GM23338 (cell line): Measurements from ENCODE around the gene CAPZB. TPM values are rescaled to one million over a fixed set of nuclear protein-coding genes. Genes with fewer than 3 reads are reported as not detected.
A peak's percentile ranks its signal among the peaks of the same experiment; 100 is the strongest.

Experiments
- ATAC-seq: fragments of 200-7000 bp; cut with Tn5 transposase; 3 replicates; pipeline ENCODE4 v1.9.1; 2020
- DNase-seq: peaks from one replicate; pipeline ENCODE4 v3.0.0-alpha.2; 2015; ENCODE audit warnings: low spot score
- H2AFZ ChIP-seq: fragments of 200-600 bp; sonication (generic); 2 replicates; pipeline ENCODE4 v1.8.0; 2016; ENCODE audit warnings: antibody characterized with exemption, mild to moderate bottlenecking, moderate library complexity
- H3F3A ChIP-seq: fragments of 200-600 bp; sonication (generic); replicated peaks from 2 replicates; pipeline ENCODE4 v1.8.0; 2017; ENCODE audit warnings: antibody characterized with exemption, mixed run types, low read depth
- H3K27ac ChIP-seq: fragments of 200-600 bp; sonication (generic); 2 replicates; pipeline ENCODE4 v1.6.1; 2016; ENCODE audit warnings: low read depth
- H3K27me3 ChIP-seq: fragments of 200-600 bp; sonication (generic); 2 replicates; pipeline ENCODE4 v1.8.0; 2016; ENCODE audit warnings: mild to moderate bottlenecking, mixed run types, moderate library complexity; ENCODE audit not compliant: insufficient read depth
- H3K36me3 ChIP-seq: fragments of 200-600 bp; sonication (generic); 2 replicates; pipeline ENCODE4 v1.8.0; 2016; ENCODE audit warnings: mild to moderate bottlenecking; ENCODE audit not compliant: insufficient read depth
- H3K4me1 ChIP-seq: fragments of 200-600 bp; sonication (generic); 2 replicates; pipeline ENCODE4 v1.8.0; 2016; ENCODE audit warnings: mild to moderate bottlenecking, moderate library complexity; ENCODE audit not compliant: insufficient read depth
- H3K4me2 ChIP-seq: fragments of 200-600 bp; sonication (generic); 2 replicates; pipeline ENCODE4 v1.7.1; 2017; ENCODE audit warnings: mixed run types
- H3K4me3 ChIP-seq: fragments of 200-600 bp; sonication (generic); 2 replicates; pipeline ENCODE4 v1.6.1; 2016; ENCODE audit warnings: mixed run types
- H3K79me2 ChIP-seq: fragments of 200-600 bp; sonication (generic); replicated peaks from 2 replicates; pipeline ENCODE4 v1.8.0; 2017; ENCODE audit warnings: mild to moderate bottlenecking; ENCODE audit not compliant: insufficient read depth
- H3K9me2 ChIP-seq: fragments of 200-600 bp; sonication (generic); 2 replicates; pipeline ENCODE4 v1.8.0; 2017; ENCODE audit not compliant: insufficient read depth
- H4K20me1 ChIP-seq: fragments of 200-600 bp; sonication (generic); replicated peaks from 2 replicates; pipeline ENCODE4 v1.8.0; 2017; ENCODE audit warnings: mild to moderate bottlenecking; ENCODE audit not compliant: insufficient read depth
- H3K27ac Mint-ChIP-seq: 2 replicates; pipeline ENCODE4 v1.8.0; 2020; ENCODE audit warnings: inconsistent platforms, mild to moderate bottlenecking, moderate library complexity, mixed read lengths
- H3K27me3 Mint-ChIP-seq: 3 replicates; pipeline ENCODE4 v1.8.0; 2022; ENCODE audit warnings: low read depth, mild to moderate bottlenecking, moderate library complexity, mixed read lengths, inconsistent platforms; ENCODE audit not compliant: insufficient read depth, poor library complexity
- H3K36me3 Mint-ChIP-seq: 3 replicates; pipeline ENCODE4 v1.8.0; 2021; ENCODE audit warnings: low read depth, mild to moderate bottlenecking, inconsistent platforms, moderate library complexity, mixed read lengths
- H3K4me1 Mint-ChIP-seq: 3 replicates; pipeline ENCODE4 v1.8.0; 2020; ENCODE audit warnings: mild to moderate bottlenecking, inconsistent platforms, mixed read lengths
- H3K4me3 Mint-ChIP-seq: 3 replicates; pipeline ENCODE4 v1.8.0; 2021; ENCODE audit warnings: moderate library complexity, mild to moderate bottlenecking, inconsistent platforms, mixed read lengths
- H3K9me3 Mint-ChIP-seq: 3 replicates; pipeline ENCODE4 v1.8.0; 2020; ENCODE audit warnings: moderate library complexity, mild to moderate bottlenecking, inconsistent platforms, mixed read lengths
- CREB1 ChIP-seq: fragments of 250-450 bp; sonication (Bioruptor Pico); IDR thresholded peaks from 2 replicates; pipeline ENCODE4 v1.5.0; 2020; ENCODE audit warnings: low read depth, mild to moderate bottlenecking, moderate library complexity
- CTCF ChIP-seq, 2 experiments: fragments of 200-600 bp in 1 of 2; sonication (generic) in 1 of 2; conservative IDR thresholded peaks; 2 replicates each; pipeline versions ENCODE4 v1.5.1 to v1.6.1; 2016 to 2017; ENCODE audit warnings: antibody characterized with exemption in 2 of 2, low read depth in 2 of 2, mild to moderate bottlenecking in 2 of 2, moderate library complexity in 1 of 2
- EZH2 ChIP-seq: fragments of 200-600 bp; sonication (generic); IDR thresholded peaks from one replicate; pipeline ENCODE4 v1.8.0; 2017; ENCODE audit warnings: antibody characterized with exemption, mild to moderate bottlenecking, low read depth; ENCODE audit not compliant: unreplicated experiment
- EZH2phosphoT487 ChIP-seq: fragments of 200-600 bp; sonication (generic); IDR thresholded peaks from one replicate; pipeline ENCODE4 v1.8.1; 2018; ENCODE audit warnings: antibody characterized with exemption; ENCODE audit not compliant: unreplicated experiment
- JUNB ChIP-seq: IDR thresholded peaks from one replicate; pipeline ENCODE4 v1.6.1; 2016; ENCODE audit warnings: antibody characterized with exemption; ENCODE audit not compliant: unreplicated experiment
- POLR2AphosphoS5 ChIP-seq: IDR thresholded peaks from 2 replicates; pipeline ENCODE4 v1.6.1; 2016; ENCODE audit warnings: antibody characterized with exemption, low read depth
- REST ChIP-seq: IDR thresholded peaks from one replicate; pipeline ENCODE4 v1.6.1; 2018; ENCODE audit warnings: antibody characterized with exemption; ENCODE audit not compliant: unreplicated experiment
- STAT1 ChIP-seq: IDR thresholded peaks from one replicate; pipeline ENCODE4 v1.6.1; 2016; ENCODE audit warnings: antibody characterized with exemption; ENCODE audit not compliant: unreplicated experiment
- ZNF114 ChIP-seq: fragments of 250-450 bp; sonication (Bioruptor Pico); IDR thresholded peaks from 2 replicates; pipeline ENCODE4 v1.5.0; 2020; ENCODE audit warnings: mild to moderate bottlenecking, moderate library complexity
- ZNF331 ChIP-seq: fragments of 250-450 bp; sonication (Bioruptor Pico); IDR thresholded peaks from 2 replicates; pipeline ENCODE4 v1.5.0; 2020; ENCODE audit warnings: low read depth, mild to moderate bottlenecking, moderate library complexity
- polyA plus RNA-seq: library from polyadenylated mRNA; unstranded; fragments of >200 nt; fragmentation: Nextera tagmentation; extraction: Ambion mirVana; gene quantifications from 2 replicates; pipeline ENCODE4 v1.2.1, GENCODE V29; 2016
- total RNA-seq: library from RNA; depleted of rRNA; stranded (reverse); fragments of >200 nt; shearing (Covaris generic); gene quantifications from 2 replicates; pipeline ENCODE4 v1.2.3, GENCODE V29; 2014
- TF ChIP-seq, protein P1 (sequence below): IDR thresholded peaks from 2 replicates; pipeline ENCODE4 v1.6.1; 2016; ENCODE audit warnings: antibody characterized with exemption

Gene CAPZB
- total and polyA plus RNA-seq, 2 experiments from 2014 or later, result 195 to 348 TPM

DNA sequence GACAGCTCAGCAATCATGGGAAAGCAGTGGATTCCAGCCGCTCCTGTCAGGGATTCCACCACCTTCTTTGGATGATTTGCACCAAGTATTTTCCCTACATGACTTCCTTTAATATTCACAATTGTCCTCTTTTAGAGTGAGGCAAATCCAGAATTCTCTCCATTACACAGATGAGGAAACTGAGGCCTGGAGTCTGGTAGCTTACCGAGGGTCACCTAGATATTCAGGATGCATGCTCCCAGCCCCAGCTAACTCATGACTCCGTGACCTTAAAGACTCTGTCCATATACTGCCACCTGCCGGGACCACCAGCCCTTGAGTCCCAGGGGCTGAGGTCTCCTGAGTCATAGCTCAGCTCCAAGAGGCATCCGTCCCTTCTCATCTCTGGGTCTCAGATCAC, 80.6 kb downstream of the CAPZB start (continued):
- TF ChIP-seq REST, result no peak

- Mint-ChIP-seq H3K27ac (peak overlapping the region; percentile 80), H3K36me3 (peaks cover 22% of the 10 kb centered on the region), H3K4me3 (no peak overlapping the region), H3K4me1 (peaks cover 82% of the 10 kb centered on the region), H3K27me3 (peaks cover 2% of the 10 kb centered on the region), H3K9me3 (no peaks in the 10 kb centered on the region; the same call in 2 of the 3 replicates)
- peaks cover 55% of the 10 kb centered on the region for H3K4me1 ChIP-seq
- peaks cover 46% of the 10 kb centered on the region for H4K20me1 ChIP-seq
- H3K36me3 ChIP-seq, result no peaks in the 10 kb centered on the region; the same call in 1 of the 2 replicates
- no peak overlapping the region for H2AFZ ChIP-seq
- ATAC-seq (no peak), DNase-seq (no peak)
- 0 out of 2 replicates have a peak overlapping the region, but pooled peaks have one; percentile 26 for H3K4me2 ChIP-seq
- peak overlapping the region; percentile 93; the same call in 1 of the 2 replicates for H3K27ac ChIP-seq
- H3K27me3 ChIP-seq, result no peaks in the 10 kb centered on the region
- peaks cover 89% of the 10 kb centered on the region for H3K79me2 ChIP-seq
- H3K4me3 ChIP-seq, result no peak overlapping the region
- no peaks in the 10 kb centered on the region for H3K9me2 ChIP-seq
- peaks cover 4% of the 10 kb centered on the region; the same call in 1 of the 2 replicates for H3F3A ChIP-seq
- TF ChIP-seq EZH2phosphoT487 (no peak), CREB1 (CRISPR knock-in tag) (no peak), CTCF (conservative IDR thresholded peaks at IDR 0.05; ENCODE audit: low read depth in 2 of 2) (no peak), ZNF331 (CRISPR knock-in tag) (no peak), ZNF114 (CRISPR knock-in tag) (no peak), EZH2 (no peak), POLR2AphosphoS5 (no peak), STAT1 (no peak), JUNB (no peak), REST (no peak)
- TF ChIP-seq, protein P1, sequence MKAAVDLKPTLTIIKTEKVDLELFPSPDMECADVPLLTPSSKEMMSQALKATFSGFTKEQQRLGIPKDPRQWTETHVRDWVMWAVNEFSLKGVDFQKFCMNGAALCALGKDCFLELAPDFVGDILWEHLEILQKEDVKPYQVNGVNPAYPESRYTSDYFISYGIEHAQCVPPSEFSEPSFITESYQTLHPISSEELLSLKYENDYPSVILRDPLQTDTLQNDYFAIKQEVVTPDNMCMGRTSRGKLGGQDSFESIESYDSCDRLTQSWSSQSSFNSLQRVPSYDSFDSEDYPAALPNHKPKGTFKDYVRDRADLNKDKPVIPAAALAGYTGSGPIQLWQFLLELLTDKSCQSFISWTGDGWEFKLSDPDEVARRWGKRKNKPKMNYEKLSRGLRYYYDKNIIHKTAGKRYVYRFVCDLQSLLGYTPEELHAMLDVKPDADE, result no peak
Measured at GRCh38 chr1:19403256-19403655, 82.1 kb downstream of the CAPZB start.
